GM20431 (cell line): ENCODE data around the gene DYNLT3.

Source experiments
- in situ Hi-C: fragments of 300-500 bp; cut with MseI, MboI; formaldehyde crosslinking; loops from one replicate; pipeline ENCODE4 v1.15.0; 2020; ENCODE audit warnings: low sequenced_read_pairs; ENCODE audit not compliant: unreplicated experiment

The DYNLT3 gene

DNA sequence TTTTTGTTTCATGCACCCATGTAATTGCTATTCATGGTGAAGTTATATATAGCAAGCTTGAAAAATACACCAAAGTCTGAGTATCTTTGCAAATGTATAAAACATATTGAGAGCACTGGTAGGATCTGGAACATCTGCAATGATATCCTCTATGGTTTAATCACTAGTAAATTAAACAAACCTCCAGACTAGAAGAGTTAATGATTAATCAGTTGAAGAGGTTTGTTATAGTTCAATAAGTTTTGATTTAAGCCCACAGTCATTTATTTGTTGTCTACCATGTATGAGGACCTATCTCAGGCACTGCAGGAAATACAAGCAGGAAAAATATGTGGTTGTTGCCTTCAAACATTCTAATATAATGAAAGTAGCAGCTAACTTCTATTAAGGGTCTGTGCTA lies 51.1 kb downstream of the DYNLT3 start:
- in situ Hi-C loops, result no loop called here
